MM.1S (cell line): ENCODE data around the gene GPAT3.

ENCODE experiments used
- DNase-seq: peaks from one replicate; pipeline ENCODE4 v3.0.0-alpha.2; 2015
- H2AFZ ChIP-seq: fragments of 300-600 bp; sonication (generic); 2 replicates; pipeline ENCODE4 v1.6.0; 2016; ENCODE audit warnings: antibody characterized with exemption, low read length
- H3F3A ChIP-seq: fragments of 300-600 bp; sonication (generic); 2 replicates; pipeline ENCODE4 v1.6.1; 2016; ENCODE audit warnings: mild to moderate bottlenecking, antibody characterized with exemption, low read length, moderate library complexity, mixed read lengths; ENCODE audit not compliant: insufficient read depth
- H3K27ac ChIP-seq: fragments of 300-600 bp; sonication (generic); 2 replicates; pipeline ENCODE4 v1.5.1; 2016; ENCODE audit warnings: mild to moderate bottlenecking, low read length
- H3K27me3 ChIP-seq: fragments of 300-600 bp; sonication (generic); replicated peaks from 2 replicates; pipeline ENCODE4 v1.6.0; 2016; ENCODE audit warnings: low read length; ENCODE audit not compliant: insufficient read depth
- H3K36me3 ChIP-seq: fragments of 300-600 bp; sonication (generic); replicated peaks from 2 replicates; pipeline ENCODE4 v1.6.1; 2016; ENCODE audit warnings: mild to moderate bottlenecking, low read length, mixed read lengths; ENCODE audit not compliant: insufficient read depth
- H3K4me1 ChIP-seq: fragments of 300-600 bp; sonication (generic); 2 replicates; pipeline ENCODE4 v1.6.1; 2016; ENCODE audit warnings: low read length, mixed read lengths
- H3K4me2 ChIP-seq: fragments of 300-600 bp; sonication (generic); 2 replicates; pipeline ENCODE4 v1.6.0; 2016; ENCODE audit warnings: low read depth, low read length
- H3K4me3 ChIP-seq: fragments of 300-600 bp; sonication (generic); 2 replicates; pipeline ENCODE4 v1.5.1; 2016; ENCODE audit warnings: low read length, mixed read lengths
- H3K79me2 ChIP-seq: fragments of 300-600 bp; sonication (generic); 2 replicates; pipeline ENCODE4 v1.6.1; 2016; ENCODE audit warnings: mixed run types, low read length, mixed read lengths
- H3K9ac ChIP-seq: fragments of 300-600 bp; sonication (generic); 2 replicates; pipeline ENCODE4 v1.6.1; 2016; ENCODE audit warnings: low read length, mixed read lengths
- H3K9me2 ChIP-seq: fragments of 300-600 bp; sonication (generic); replicated peaks from 2 replicates; pipeline ENCODE4 v1.6.1; 2016; ENCODE audit warnings: mild to moderate bottlenecking, low read length, mixed read lengths; ENCODE audit not compliant: insufficient read depth
- H3K9me3 ChIP-seq: fragments of 300-600 bp; sonication (generic); replicated peaks from 2 replicates; pipeline ENCODE4 v1.6.1; 2016; ENCODE audit warnings: mild to moderate bottlenecking, low read length, mixed read lengths; ENCODE audit not compliant: insufficient read depth
- H4K20me1 ChIP-seq: fragments of 300-600 bp; sonication (generic); 2 replicates; pipeline ENCODE4 v1.6.1; 2016; ENCODE audit warnings: mild to moderate bottlenecking, low read length, moderate library complexity, mixed read lengths; ENCODE audit not compliant: insufficient read depth
- EZH2 ChIP-seq: fragments of 300-600 bp; sonication (generic); optimal IDR thresholded peaks from 2 replicates; pipeline ENCODE3; 2017; ENCODE audit warnings: low read depth, mild to moderate bottlenecking, antibody characterized with exemption, low read length, mixed read lengths
- EZH2phosphoT487 ChIP-seq: fragments of 300-600 bp; sonication (generic); IDR thresholded peaks from 2 replicates; pipeline ENCODE4 v1.6.1; 2018; ENCODE audit warnings: antibody characterized with exemption, low read length
- TF ChIP-seq, protein P1 (sequence below): fragments of 300-600 bp; sonication (generic); IDR thresholded peaks from 2 replicates; pipeline ENCODE4 v1.5.1; 2016; ENCODE audit warnings: antibody characterized with exemption, low read length, mixed read lengths

GPAT3 gene

DNA sequence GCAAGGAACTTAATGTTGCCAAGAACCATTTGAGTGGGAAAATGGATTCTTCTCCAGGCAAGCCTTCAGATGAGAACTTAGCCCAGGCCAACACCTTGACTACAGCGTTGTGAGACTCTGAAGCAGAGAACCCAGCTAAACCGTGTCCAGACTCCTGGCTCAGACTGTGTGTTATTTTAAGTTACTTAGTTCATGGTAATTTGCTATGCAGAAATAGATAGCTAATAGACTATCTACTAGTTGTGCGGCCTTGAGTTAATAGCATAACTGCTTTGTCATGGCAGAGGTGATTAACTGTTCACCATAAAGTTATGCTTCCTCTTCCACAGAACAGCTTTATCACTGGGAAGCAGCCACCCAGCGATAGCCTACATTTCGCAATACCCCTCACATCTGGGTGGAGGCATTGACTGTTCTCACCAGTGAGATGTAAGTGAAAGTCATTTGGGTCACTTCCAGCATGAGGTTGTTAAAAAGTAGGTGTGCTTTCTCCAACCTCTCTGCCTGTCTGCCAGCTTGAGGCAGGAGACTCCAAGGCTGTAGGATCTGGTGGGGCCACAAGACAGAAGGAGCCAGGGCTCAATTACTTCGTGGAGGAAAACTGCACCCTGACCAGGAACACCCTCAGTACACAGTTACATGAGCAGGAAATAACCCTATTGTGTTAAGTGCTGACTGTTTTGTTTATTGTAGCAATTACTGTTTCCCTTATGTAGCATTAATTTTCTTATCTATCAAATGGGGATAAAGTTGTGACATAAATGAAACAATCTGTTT lies 94.2 kb downstream of the GPAT3 start:
- H3K4me1 ChIP-seq: no peaks in the 10 kb centered on the region
- no peaks in the 10 kb centered on the region for H3K27me3 ChIP-seq
- no peak overlapping the region for H3K4me2 ChIP-seq
- no peaks in the 10 kb centered on the region for H4K20me1 ChIP-seq
- H2AFZ ChIP-seq: no peak overlapping the region
- H3K27ac ChIP-seq: no peak overlapping the region
- no peaks in the 10 kb centered on the region for H3K36me3 ChIP-seq
- no peak overlapping the region for H3K4me3 ChIP-seq
- no peaks in the 10 kb centered on the region for H3F3A ChIP-seq
- TF ChIP-seq EZH2phosphoT487 (no peak), EZH2 (no peak)
- TF ChIP-seq, protein P1, sequence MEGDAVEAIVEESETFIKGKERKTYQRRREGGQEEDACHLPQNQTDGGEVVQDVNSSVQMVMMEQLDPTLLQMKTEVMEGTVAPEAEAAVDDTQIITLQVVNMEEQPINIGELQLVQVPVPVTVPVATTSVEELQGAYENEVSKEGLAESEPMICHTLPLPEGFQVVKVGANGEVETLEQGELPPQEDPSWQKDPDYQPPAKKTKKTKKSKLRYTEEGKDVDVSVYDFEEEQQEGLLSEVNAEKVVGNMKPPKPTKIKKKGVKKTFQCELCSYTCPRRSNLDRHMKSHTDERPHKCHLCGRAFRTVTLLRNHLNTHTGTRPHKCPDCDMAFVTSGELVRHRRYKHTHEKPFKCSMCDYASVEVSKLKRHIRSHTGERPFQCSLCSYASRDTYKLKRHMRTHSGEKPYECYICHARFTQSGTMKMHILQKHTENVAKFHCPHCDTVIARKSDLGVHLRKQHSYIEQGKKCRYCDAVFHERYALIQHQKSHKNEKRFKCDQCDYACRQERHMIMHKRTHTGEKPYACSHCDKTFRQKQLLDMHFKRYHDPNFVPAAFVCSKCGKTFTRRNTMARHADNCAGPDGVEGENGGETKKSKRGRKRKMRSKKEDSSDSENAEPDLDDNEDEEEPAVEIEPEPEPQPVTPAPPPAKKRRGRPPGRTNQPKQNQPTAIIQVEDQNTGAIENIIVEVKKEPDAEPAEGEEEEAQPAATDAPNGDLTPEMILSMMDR: no peak
- H3K9me2 ChIP-seq: no peaks in the 10 kb centered on the region
- DNase-seq: no peak
- H3K9me3 ChIP-seq: no peaks in the 10 kb centered on the region
- no peaks in the 10 kb centered on the region for H3K79me2 ChIP-seq
- H3K9ac ChIP-seq: no peak overlapping the region

- H3K9ac ChIP-seq: no peak overlapping the region
- H3K9me3 ChIP-seq: no peaks in the 10 kb centered on the region
- no peaks in the 10 kb centered on the region for H3F3A ChIP-seq
- H3K36me3 ChIP-seq: no peaks in the 10 kb centered on the region
- H3K4me1 ChIP-seq: no peaks in the 10 kb centered on the region
- H3K4me3 ChIP-seq: no peak overlapping the region
- DNase-seq: no peak
- no peak overlapping the region for H2AFZ ChIP-seq
- H3K9me2 ChIP-seq: no peaks in the 10 kb centered on the region
- no peaks in the 10 kb centered on the region for H3K27me3 ChIP-seq
- H3K4me2 ChIP-seq: no peak overlapping the region
- H3K27ac ChIP-seq: no peak overlapping the region
- H4K20me1 ChIP-seq: no peaks in the 10 kb centered on the region
- TF ChIP-seq EZH2phosphoT487 (no peak), EZH2 (no peak)
- TF ChIP-seq, protein P1: no peak
- H3K79me2 ChIP-seq: no peaks in the 10 kb centered on the region
These were observed 95.2 kb downstream of the GPAT3 start for GRCh38 chr4:83631066-83631465.

- H3K36me3 ChIP-seq: no peaks in the 10 kb centered on the region
- H3K9me2 ChIP-seq: no peaks in the 10 kb centered on the region
- H4K20me1 ChIP-seq: no peaks in the 10 kb centered on the region
- no peaks in the 10 kb centered on the region for H3K27me3 ChIP-seq
- DNase-seq: no peak
- H3K4me1 ChIP-seq: no peaks in the 10 kb centered on the region
- H3K79me2 ChIP-seq: no peaks in the 10 kb centered on the region
- no peaks in the 10 kb centered on the region for H3K9me3 ChIP-seq
- no peak overlapping the region for H3K9ac ChIP-seq
- no peak overlapping the region for H2AFZ ChIP-seq
- H3K27ac ChIP-seq: no peak overlapping the region
- no peaks in the 10 kb centered on the region for H3F3A ChIP-seq
- no peak for TF ChIP-seq EZH2phosphoT487
- TF ChIP-seq EZH2: no peak
- TF ChIP-seq, protein P1: no peak
- H3K4me2 ChIP-seq: no peak overlapping the region
- H3K4me3 ChIP-seq: no peak overlapping the region
These were observed 101.0 kb downstream of the GPAT3 start for GRCh38 chr4:83636930-83637329.
